ENCODE results near the gene KLRK1.

Gene KLRK1

GRCh38 chr12:10385166-10385613, 4.7 kb downstream of the KLRK1 start (continued):
- TF ChIP-seq, protein P1, sequence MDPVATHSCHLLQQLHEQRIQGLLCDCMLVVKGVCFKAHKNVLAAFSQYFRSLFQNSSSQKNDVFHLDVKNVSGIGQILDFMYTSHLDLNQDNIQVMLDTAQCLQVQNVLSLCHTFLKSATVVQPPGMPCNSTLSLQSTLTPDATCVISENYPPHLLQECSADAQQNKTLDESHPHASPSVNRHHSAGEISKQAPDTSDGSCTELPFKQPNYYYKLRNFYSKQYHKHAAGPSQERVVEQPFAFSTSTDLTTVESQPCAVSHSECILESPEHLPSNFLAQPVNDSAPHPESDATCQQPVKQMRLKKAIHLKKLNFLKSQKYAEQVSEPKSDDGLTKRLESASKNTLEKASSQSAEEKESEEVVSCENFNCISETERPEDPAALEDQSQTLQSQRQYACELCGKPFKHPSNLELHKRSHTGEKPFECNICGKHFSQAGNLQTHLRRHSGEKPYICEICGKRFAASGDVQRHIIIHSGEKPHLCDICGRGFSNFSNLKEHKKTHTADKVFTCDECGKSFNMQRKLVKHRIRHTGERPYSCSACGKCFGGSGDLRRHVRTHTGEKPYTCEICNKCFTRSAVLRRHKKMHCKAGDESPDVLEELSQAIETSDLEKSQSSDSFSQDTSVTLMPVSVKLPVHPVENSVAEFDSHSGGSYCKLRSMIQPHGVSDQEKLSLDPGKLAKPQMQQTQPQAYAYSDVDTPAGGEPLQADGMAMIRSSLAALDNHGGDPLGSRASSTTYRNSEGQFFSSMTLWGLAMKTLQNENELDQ (tag by site-specific recombination; IDR thresholded peaks at IDR 0.05; ENCODE audit: low read depth): no peak
- TF ChIP-seq KLF9 (tag by site-specific recombination; IDR thresholded peaks at IDR 0.05; ENCODE audit: low read depth) (no peak), ZNF571 (tag by site-specific recombination; IDR thresholded peaks at IDR 0.05) (no peak), INSM2 (tag by site-specific recombination; IDR thresholded peaks at IDR 0.05) (0 out of 2 replicates have a peak, but pooled peaks have one; percentile 44), ZNF624 (tag by site-specific recombination; IDR thresholded peaks at IDR 0.05) (no peak), ZNF701 (tag by site-specific recombination; IDR thresholded peaks at IDR 0.05) (no peak), RBAK (tag by site-specific recombination; IDR thresholded peaks at IDR 0.05) (peak; percentile 54; the same call in 1 of the 2 replicates), ZXDB (tag by site-specific recombination; IDR thresholded peaks at IDR 0.05) (no peak), PRDM4 (tag by site-specific recombination; IDR thresholded peaks at IDR 0.05) (no peak), ZNF677 (tag by site-specific recombination; IDR thresholded peaks at IDR 0.05) (no peak), ELK4 (IDR thresholded peaks at IDR 0.05; ENCODE audit: borderline replicate concordance, low read depth, low read length) (no peak), WT1 (tag by site-specific recombination; IDR thresholded peaks at IDR 0.05) (no peak), ZNF555 (tag by site-specific recombination; conservative IDR thresholded peaks at IDR 0.05) (0 out of 2 replicates have a peak, but pooled peaks have one; percentile 2), ZNF394 (tag by site-specific recombination; IDR thresholded peaks at IDR 0.05; ENCODE audit: borderline replicate concordance) (0 out of 2 replicates have a peak, but pooled peaks have one; percentile 33), ZNF549 (tag by site-specific recombination; IDR thresholded peaks at IDR 0.05) (no peak), ZNF426 (tag by site-specific recombination; IDR thresholded peaks at IDR 0.05) (no peak), GLI4 (tag by site-specific recombination; IDR thresholded peaks at IDR 0.05) (0 out of 2 replicates have a peak, but pooled peaks have one; percentile 58), KLF8 (tag by site-specific recombination; IDR thresholded peaks at IDR 0.05) (peak; percentile 66), ZNF146 (tag by site-specific recombination; IDR thresholded peaks at IDR 0.05) (peak; percentile 60; the same call in 1 of the 2 replicates), SP3 (tag by site-specific recombination; IDR thresholded peaks at IDR 0.05) (peak; percentile 37; the same call in 1 of the 2 replicates), GLI2 (tag by site-specific recombination; IDR thresholded peaks at IDR 0.05; ENCODE audit: borderline replicate concordance, low read depth) (no peak), ZNF155 (tag by site-specific recombination; IDR thresholded peaks at IDR 0.05) (peak; percentile 60; the same call in 1 of the 2 replicates), ZNF133 (tag by site-specific recombination; IDR thresholded peaks at IDR 0.05) (no peak), ZNF747 (tag by site-specific recombination; IDR thresholded peaks at IDR 0.05) (peak; percentile 80; the same call in 1 of the 2 replicates), HOXD13 (CRISPR knock-in tag; IDR thresholded peaks at IDR 0.05; ENCODE audit: borderline replicate concordance) (peak; percentile 62; the same call in 1 of the 2 replicates), SCRT2 (tag by site-specific recombination; IDR thresholded peaks at IDR 0.05) (no peak), ZNF311 (tag by site-specific recombination; IDR thresholded peaks at IDR 0.05; ENCODE audit: borderline replicate concordance) (no peak; the same call in 1 of the 2 replicates)
- TF ChIP-seq, protein P2, sequence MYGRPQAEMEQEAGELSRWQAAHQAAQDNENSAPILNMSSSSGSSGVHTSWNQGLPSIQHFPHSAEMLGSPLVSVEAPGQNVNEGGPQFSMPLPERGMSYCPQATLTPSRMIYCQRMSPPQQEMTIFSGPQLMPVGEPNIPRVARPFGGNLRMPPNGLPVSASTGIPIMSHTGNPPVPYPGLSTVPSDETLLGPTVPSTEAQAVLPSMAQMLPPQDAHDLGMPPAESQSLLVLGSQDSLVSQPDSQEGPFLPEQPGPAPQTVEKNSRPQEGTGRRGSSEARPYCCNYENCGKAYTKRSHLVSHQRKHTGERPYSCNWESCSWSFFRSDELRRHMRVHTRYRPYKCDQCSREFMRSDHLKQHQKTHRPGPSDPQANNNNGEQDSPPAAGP (tag by site-specific recombination; IDR thresholded peaks at IDR 0.05): no peak

Measured in HEK293 (cell line).